B cell (primary cell): ENCODE data around the gene ZNF681. TPM values are rescaled to one million over a fixed set of nuclear protein-coding genes. Genes with fewer than 3 reads are reported as not detected.

Source experiments
- ATAC-seq: fragments of 200-7000 bp; cut with Tn5 transposase; one replicate; pipeline ENCODE4 v1.10.0; 2021; ENCODE audit warnings: low read depth, mild to moderate bottlenecking, moderate number of reproducible peaks, moderate library complexity
- CTCF ChIA-PET: fragments of 350-600 bp; sonication (Branson Sonifier 250); formaldehyde crosslinking; loops from one replicate; lab custom pipeline; 2021; ENCODE audit warnings: antibody characterized with exemption, inconsistent platforms; lab: Charles Lee
- POLR2A ChIA-PET: fragments of 350-600 bp; sonication (Branson Sonifier 250); formaldehyde crosslinking; loops from one replicate; lab custom pipeline; 2021; ENCODE audit warnings: antibody characterized with exemption; lab: Charles Lee
- DNase-seq: peaks from one replicate; pipeline ENCODE4 v3.0.0; 2013
- H2AFZ ChIP-seq: 2 replicates; pipeline ENCODE4 v1.6.1; 2012; ENCODE audit warnings: mild to moderate bottlenecking, low read depth, low read length; ENCODE audit not compliant: insufficient read depth, poor library complexity, severe bottlenecking
- H3K27ac ChIP-seq, 2 donors: 1 replicate in 1 of 2; 2 replicates in 1 of 2; pipeline ENCODE4 v1.5.1; 2012 to 2013; ENCODE audit warnings: low read length in 2 of 2, mild to moderate bottlenecking in 2 of 2, moderate library complexity in 1 of 2
- H3K27me3 ChIP-seq, 4 experiments: fragments of 200-600 bp in 1 of 4; sonication (generic) in 1 of 4; replicated peaks in 1 of 4; 1 replicate in 2 of 4; 2 replicates in 2 of 4; pipeline versions ENCODE4 v1.6.1 to v1.7.0; 2013 to 2016; ENCODE audit warnings: low read length in 3 of 4, mild to moderate bottlenecking in 2 of 4, mixed read lengths in 1 of 4, moderate library complexity in 1 of 4; ENCODE audit not compliant: insufficient read depth in 4 of 4, control insufficient read depth in 3 of 4; ENCODE audit errors: control extremely low read depth in 1 of 4
- H3K36me3 ChIP-seq, 2 experiments: replicated peaks in 1 of 2; 1 replicate in 1 of 2; 2 replicates in 1 of 2; pipeline versions ENCODE4 v1.6.1 to v1.7.1; 2013; ENCODE audit warnings: low read length in 1 of 2; ENCODE audit not compliant: insufficient read depth in 2 of 2, control insufficient read depth in 1 of 2; ENCODE audit errors: control extremely low read depth in 1 of 2, extremely low read depth in 1 of 2
- H3K4me1 ChIP-seq, 2 donors: fragments of 200-600 bp in 1 of 2; sonication (generic) in 1 of 2; 1 replicate in 1 of 2; 2 replicates in 1 of 2; pipeline versions ENCODE4 v1.5.1 to v1.6.1; 2013 to 2017; ENCODE audit warnings: low read length in 2 of 2; ENCODE audit not compliant: control insufficient read depth in 2 of 2, insufficient read depth in 2 of 2
- H3K4me2 ChIP-seq: replicated peaks from 2 replicates; pipeline ENCODE3; 2012; ENCODE audit warnings: mild to moderate bottlenecking, low read depth, low read length; ENCODE audit not compliant: poor library complexity, severe bottlenecking
- H3K4me3 ChIP-seq, 5 experiments: fragments of 200-600 bp in 1 of 5; sonication (generic) in 1 of 5; 1 replicate in 3 of 5; 2 replicates in 2 of 5; pipeline versions ENCODE4 v1.5.1 to v1.7.0; 2011 to 2016; ENCODE audit warnings: low read length in 4 of 5, mild to moderate bottlenecking in 4 of 5, low read depth in 2 of 5, control low read depth in 1 of 5, moderate library complexity in 1 of 5; ENCODE audit not compliant: insufficient read depth in 1 of 5; ENCODE audit errors: control extremely low read depth in 1 of 5, extremely low read depth in 1 of 5
- H3K79me2 ChIP-seq: fragments of 200-600 bp; sonication (generic); one replicate; pipeline ENCODE4 v1.6.0; 2016; ENCODE audit warnings: low read length; ENCODE audit not compliant: control insufficient read depth, insufficient read depth
- H3K9ac ChIP-seq: fragments of 200-600 bp; sonication (generic); 2 replicates; pipeline ENCODE4 v1.6.1; 2017; ENCODE audit warnings: mild to moderate bottlenecking, low read length, moderate library complexity
- H3K9me3 ChIP-seq, 3 donors: one replicate each; pipeline versions ENCODE4 v1.6.1 to v1.7.1; 2013; ENCODE audit warnings: low read length in 2 of 3; ENCODE audit not compliant: control insufficient read depth in 2 of 3, insufficient read depth in 1 of 3; ENCODE audit errors: control extremely low read depth in 1 of 3
- H4K20me1 ChIP-seq: 2 replicates; pipeline ENCODE4 v1.6.0; 2012; ENCODE audit warnings: mild to moderate bottlenecking, low read length; ENCODE audit not compliant: insufficient read depth, control insufficient read depth, poor library complexity, severe bottlenecking
- H3K27ac Mint-ChIP-seq: one replicate; pipeline ENCODE4 v1.8.0; 2021; ENCODE audit warnings: mixed read lengths
- H3K27me3 Mint-ChIP-seq: one replicate; pipeline ENCODE4 v1.8.0; 2021; ENCODE audit warnings: mixed read lengths
- H3K4me1 Mint-ChIP-seq: one replicate; pipeline ENCODE4 v1.8.0; 2021; ENCODE audit warnings: mixed read lengths
- H3K4me3 Mint-ChIP-seq: one replicate; pipeline ENCODE4 v1.8.0; 2021; ENCODE audit warnings: mixed read lengths
- H3K9me3 Mint-ChIP-seq: one replicate; pipeline ENCODE4 v1.8.0; 2022; ENCODE audit warnings: mixed read lengths; ENCODE audit not compliant: insufficient read depth
- EZH2 ChIP-seq: IDR thresholded peaks from 2 replicates; pipeline ENCODE4 v1.6.1; 2012; ENCODE audit warnings: borderline replicate concordance, low read depth, mild to moderate bottlenecking, moderate library complexity, low read length; ENCODE audit not compliant: insufficient read depth, poor library complexity, severe bottlenecking
- WGBS: methylation state at CpG from one replicate; pipeline ENCODE4 v1.1.5; 2013; ENCODE audit warnings: missing lambda C conversion rate; ENCODE audit not compliant: insufficient coverage; 5-methylcytosine and 5-hydroxymethylcytosine counted together
- intact Hi-C: fragments of 100-400 bp; cut with micrococcal nuclease; formaldehyde crosslinking; loops from one replicate; pipeline ENCODE4 v1.10.0; 2022
- polyA plus RNA-seq: library from polyadenylated mRNA; depleted of rRNA; stranded (reverse); fragments of >200 nt; gene quantifications from 2 replicates; pipeline ENCODE4 v1.2.3, GENCODE V29; 2012
- total RNA-seq, 2 donors: library from RNA; stranded (reverse); fragments of 120-200 nt in 1 of 2; gene quantifications; 1 replicate in 1 of 2; 2 replicates in 1 of 2; pipeline versions ENCODE4 v1.2.3 to v1.2.4, GENCODE V29; 2013 to 2022
- TF ChIP-seq, protein P1 (sequence below): fragments of 200-600 bp; IDR thresholded peaks from one replicate; pipeline ENCODE4 v1.8.0; 2022; ENCODE audit warnings: antibody characterized with exemption, mild to moderate bottlenecking

Gene ZNF681
- total and polyA plus RNA-seq, 2 donors (not counting 1 experiment from before 2014, with no cell fraction given) = 1.1 to 8.5 TPM

DNA sequence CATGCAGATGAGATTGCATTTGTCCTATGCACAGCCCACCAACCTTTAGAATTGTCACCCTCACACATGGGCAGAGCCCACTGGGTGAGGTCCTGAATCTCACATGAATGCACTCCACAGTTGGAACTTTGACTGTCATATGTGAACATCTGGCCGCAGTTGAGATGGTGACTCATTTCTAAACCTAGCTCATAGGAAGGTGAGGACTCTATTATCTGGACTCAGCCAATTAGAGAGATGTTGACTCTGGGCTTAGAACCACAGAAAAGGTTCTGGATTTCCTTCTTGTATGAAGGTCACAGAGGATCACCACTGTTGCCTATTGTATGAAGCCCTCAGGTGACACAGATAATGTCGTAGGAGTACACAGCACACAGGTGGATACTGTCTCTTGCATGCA is 25.6 kb upstream of the ZNF681 start:
- ATAC-seq (no peak), DNase-seq (no peak)
- H4K20me1 ChIP-seq = no peaks in the 10 kb centered on the region
- H2AFZ ChIP-seq = no peak overlapping the region
- no peaks in the 10 kb centered on the region for H3K4me1 Mint-ChIP-seq
- no peak overlapping the region for H3K4me3 ChIP-seq
- no peaks in the 10 kb centered on the region for H3K79me2 ChIP-seq
- H3K4me1 ChIP-seq = no peaks in the 10 kb centered on the region
- H3K4me2 ChIP-seq = no peak overlapping the region
- peaks cover 1% of the 10 kb centered on the region for H3K9me3 Mint-ChIP-seq
- intact Hi-C loops = no loop called here
- ChIA-PET CTCF (no interaction called here), POLR2A (no interaction called here)
- no peak overlapping the region for H3K27ac Mint-ChIP-seq
- TF ChIP-seq, protein P1, sequence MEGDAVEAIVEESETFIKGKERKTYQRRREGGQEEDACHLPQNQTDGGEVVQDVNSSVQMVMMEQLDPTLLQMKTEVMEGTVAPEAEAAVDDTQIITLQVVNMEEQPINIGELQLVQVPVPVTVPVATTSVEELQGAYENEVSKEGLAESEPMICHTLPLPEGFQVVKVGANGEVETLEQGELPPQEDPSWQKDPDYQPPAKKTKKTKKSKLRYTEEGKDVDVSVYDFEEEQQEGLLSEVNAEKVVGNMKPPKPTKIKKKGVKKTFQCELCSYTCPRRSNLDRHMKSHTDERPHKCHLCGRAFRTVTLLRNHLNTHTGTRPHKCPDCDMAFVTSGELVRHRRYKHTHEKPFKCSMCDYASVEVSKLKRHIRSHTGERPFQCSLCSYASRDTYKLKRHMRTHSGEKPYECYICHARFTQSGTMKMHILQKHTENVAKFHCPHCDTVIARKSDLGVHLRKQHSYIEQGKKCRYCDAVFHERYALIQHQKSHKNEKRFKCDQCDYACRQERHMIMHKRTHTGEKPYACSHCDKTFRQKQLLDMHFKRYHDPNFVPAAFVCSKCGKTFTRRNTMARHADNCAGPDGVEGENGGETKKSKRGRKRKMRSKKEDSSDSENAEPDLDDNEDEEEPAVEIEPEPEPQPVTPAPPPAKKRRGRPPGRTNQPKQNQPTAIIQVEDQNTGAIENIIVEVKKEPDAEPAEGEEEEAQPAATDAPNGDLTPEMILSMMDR = no peak
- TF ChIP-seq EZH2 = no peak
- no peak overlapping the region for H3K9ac ChIP-seq
- H3K36me3 ChIP-seq = no peaks in the 10 kb centered on the region
- H3K27me3 Mint-ChIP-seq = no peaks in the 10 kb centered on the region
- no peak overlapping the region for H3K27ac ChIP-seq
- H3K27me3 ChIP-seq = no peaks in the 10 kb centered on the region
- no peak overlapping the region for H3K4me3 Mint-ChIP-seq
- WGBS = 30% methylated on average over 2 of the region's 2 CpGs
- no peaks in the 10 kb centered on the region for H3K9me3 ChIP-seq

DNA sequence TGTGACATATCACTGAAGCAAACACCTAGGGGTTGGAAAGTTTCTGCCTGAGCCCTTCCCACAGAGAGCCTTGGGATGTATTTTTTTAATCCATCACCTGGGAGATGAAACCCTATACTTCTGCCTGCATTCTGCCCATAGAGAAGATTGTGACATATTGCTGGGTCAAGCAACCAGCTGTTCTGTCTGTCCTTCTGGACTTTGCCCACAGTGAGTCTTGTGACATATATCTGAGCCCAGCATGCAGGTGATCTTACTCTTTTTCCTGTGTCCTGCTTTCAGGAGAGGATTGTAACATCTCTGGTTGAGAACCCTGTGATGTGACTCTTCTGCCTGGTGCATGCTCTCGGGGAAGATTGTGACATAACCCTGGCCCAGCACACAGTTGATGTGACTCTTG is 24.9 kb upstream of the ZNF681 start:
- Mint-ChIP-seq H3K27ac (no peak overlapping the region), H3K27me3 (no peaks in the 10 kb centered on the region), H3K4me3 (no peak overlapping the region), H3K4me1 (no peaks in the 10 kb centered on the region), H3K9me3 (peaks cover 3% of the 10 kb centered on the region)
- CTCF ChIA-PET = no interaction called here
- H3K27me3 ChIP-seq = no peaks in the 10 kb centered on the region
- no peaks in the 10 kb centered on the region for H3K36me3 ChIP-seq
- WGBS = no CpG with 5 or more reads among the region's 1 CpG
- H2AFZ ChIP-seq = no peak overlapping the region
- no peaks in the 10 kb centered on the region for H4K20me1 ChIP-seq
- no peak overlapping the region for H3K4me2 ChIP-seq
- POLR2A ChIA-PET = no interaction called here
- TF ChIP-seq, protein P1 = no peak
- no peak for TF ChIP-seq EZH2
- no peaks in the 10 kb centered on the region for H3K9me3 ChIP-seq
- DNase-seq (no peak), ATAC-seq (no peak)
- no peak overlapping the region for H3K27ac ChIP-seq
- H3K4me3 ChIP-seq = no peak overlapping the region
- no peaks in the 10 kb centered on the region for H3K4me1 ChIP-seq
- H3K9ac ChIP-seq = no peak overlapping the region
- no peaks in the 10 kb centered on the region for H3K79me2 ChIP-seq
- intact Hi-C loops = no loop called here
